Inferior parietal cortex (tissue), 1 donor: Measurements from ENCODE around the gene PGBD1.
A peak's percentile ranks its signal among the peaks of the same experiment; 100 is the strongest.

Source experiments
- DNase-seq: peaks from one replicate; pipeline ENCODE4 v3.0.0-alpha.2; 2016; ENCODE audit errors: extremely low spot score

PGBD1 gene

GRCh38 chr6:28335040-28335563, 53.7 kb downstream of the PGBD1 start:
- DNase-seq = no peak

- DNase-seq = peak; percentile 96
These were observed 54.4 kb downstream of the PGBD1 start, which contains the start of gene ZSCAN31 for GRCh38 chr6:28335564-28336283. Gene ZSCAN31 (minus strand): TSS chr6:28336148. CDS start chr6:28329683, 6,465 bp downstream.

DNA sequence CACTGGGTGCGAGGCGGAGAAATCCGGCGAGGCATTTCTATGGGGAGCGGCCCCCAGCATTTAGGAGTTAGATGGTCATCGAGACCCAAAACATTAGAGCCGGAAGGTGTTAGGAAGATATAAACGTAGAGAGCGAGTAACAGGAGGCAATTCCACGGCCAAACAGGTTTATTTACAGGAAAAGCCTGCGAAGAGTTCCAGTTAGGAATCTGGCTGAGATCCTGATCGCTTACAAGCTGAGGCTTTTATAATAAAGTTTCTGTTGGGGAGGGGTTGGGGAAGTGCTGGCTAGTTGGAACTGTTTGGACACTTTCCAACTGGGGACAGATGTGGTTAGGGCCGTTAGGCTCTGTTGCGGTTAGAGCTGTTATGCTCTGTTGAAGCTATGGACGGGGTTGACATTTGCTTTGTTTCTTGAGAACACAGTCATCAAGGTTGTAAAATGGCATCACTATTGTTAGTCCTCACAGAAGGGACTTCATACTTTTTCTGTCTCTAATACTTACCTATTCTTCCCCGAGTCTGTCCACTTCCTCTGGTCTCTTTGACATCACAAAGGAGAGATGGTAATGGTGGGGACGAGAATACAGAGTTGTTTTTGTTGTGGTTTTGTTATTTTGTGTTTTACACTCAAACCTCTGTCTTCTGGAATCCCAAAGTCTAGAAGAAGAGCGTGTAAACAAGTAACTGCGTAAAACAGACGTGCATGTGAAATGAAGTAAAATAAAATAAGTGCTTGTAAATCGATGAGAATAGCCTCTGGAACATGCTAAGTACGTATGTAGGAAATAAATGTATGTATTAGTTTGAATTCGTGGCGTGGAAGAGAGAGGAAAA, 55.1 kb downstream of the PGBD1 start:
- DNase-seq = peak; percentile 71

DNA sequence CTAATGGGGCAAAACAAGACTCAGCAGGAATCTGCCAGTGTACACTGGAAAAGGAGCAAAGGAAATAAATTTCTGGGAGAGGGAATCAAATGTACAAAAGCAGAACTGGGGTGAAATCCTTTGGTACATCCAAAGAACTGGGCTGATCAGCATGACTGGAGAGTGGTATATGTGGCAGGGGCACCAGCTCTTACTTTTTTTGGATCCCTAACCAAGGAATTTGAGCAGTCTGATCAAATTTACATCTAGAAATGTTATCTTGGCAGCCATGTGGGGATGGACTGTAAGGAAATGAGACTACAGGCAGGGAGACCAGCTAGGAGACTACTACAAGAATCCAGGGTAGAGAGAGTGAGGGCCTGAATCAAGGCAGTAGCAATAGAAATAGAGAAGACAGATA, 55.7 kb downstream of the PGBD1 start:
- no peak for DNase-seq

DNA sequence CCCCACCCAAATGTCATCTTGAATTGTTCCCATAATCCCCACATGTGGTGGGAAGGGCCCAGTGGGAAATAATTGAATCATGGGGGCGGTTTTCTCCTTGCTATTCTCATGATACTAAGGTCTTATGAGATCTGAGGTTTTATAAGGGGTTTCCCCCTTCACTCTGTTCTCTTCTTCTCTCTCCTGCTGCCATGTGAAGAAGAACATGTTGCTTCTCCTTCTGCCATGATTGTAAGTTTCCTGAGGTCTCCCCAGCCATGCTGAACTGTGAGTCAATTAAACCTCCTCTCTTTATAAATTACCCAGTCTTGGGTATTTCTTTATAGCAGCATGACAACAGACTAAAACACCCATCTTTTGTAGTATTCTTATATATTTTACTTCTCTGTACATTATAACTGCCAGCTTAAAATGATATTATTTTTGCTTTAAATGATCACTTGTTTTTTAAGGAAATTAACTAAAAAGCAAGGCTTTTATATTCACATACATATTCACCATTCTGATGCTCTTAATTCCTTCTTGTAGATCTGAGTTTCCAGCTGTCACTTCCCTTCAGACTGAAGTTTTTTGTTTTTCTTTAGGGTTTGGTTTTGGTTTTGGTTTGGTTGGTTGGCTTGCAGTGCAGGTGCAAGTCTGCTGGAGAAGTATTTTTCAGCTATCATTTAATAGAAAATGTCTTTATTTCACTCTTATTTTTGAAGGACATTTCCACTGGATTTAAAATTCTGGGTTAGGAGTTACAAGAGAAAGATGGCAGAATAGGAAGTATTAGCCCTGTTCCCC, 59.1 kb downstream of the PGBD1 start:
- DNase-seq = no peak

DNA sequence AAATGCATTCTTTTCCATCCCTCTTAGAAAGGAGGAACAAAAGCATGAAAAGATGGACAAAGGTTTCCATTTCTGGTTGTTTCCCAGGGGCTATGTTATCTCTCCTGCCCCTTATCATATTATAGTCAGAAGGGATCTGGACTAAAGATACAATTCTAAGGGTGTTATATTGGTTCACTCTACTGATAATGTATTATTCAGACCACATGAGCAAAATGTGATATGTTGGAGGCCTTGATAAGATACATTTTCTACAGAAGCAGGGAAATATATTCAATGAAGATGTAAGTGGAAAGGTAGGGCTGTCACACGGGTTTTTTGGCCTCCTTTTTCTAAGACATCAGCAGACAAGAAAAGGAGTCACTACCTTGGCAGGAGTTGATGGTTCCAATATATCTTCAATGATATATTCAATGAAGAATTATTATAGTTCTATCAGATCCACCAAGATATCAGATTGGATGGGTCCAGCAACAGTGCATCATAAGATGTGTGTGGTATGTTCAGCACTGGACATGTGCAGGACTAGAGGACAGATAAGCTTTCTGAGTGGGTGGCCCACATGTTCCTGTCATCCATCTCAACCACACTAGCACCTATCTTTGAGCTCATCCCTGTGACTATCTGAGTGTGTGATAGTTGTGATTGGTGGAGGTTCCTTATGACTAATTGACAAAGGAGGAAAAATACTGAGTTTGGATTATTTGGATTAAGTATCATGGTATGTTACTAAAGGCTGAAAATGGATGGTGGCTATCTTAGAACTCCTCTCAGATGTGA, 62.7 kb downstream of the PGBD1 start:
- no peak for DNase-seq

GRCh38 chr6:28345201-28345600, 63.8 kb downstream of the PGBD1 start:
- DNase-seq = no peak

GRCh38 chr6:28347119-28347518, 65.7 kb downstream of the PGBD1 start:
- no peak for DNase-seq

GRCh38 chr6:28349344-28349891, 68.0 kb downstream of the PGBD1 start:
- no peak for DNase-seq

GRCh38 chr6:28349892-28350737, 68.7 kb downstream of the PGBD1 start, which contains the start of gene ZKSCAN3:
Gene ZKSCAN3 (plus strand): TSS chr6:28349947. CDS start chr6:28359587, 9,640 bp downstream.
- DNase-seq = peak; percentile 90

DNA sequence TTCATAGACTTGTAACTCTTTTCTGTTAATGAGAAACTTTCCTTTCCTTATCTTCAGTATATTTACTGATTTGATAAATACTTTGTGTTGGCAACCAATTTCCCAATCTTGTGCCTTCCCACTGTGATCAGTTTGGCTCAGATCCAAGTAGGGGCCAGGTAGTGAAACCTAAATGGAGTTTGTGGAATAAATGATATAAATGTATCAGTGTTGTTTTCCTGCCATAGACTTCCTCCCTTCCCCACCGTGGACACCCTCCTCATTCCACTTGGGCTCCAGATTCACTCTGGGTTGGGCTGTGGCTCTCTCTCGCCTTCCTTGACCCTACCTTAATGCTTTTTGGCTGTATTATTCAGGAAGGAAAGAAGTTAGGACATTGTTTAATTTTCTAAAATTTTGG, 69.7 kb downstream of the PGBD1 start:
- no peak for DNase-seq

DNA sequence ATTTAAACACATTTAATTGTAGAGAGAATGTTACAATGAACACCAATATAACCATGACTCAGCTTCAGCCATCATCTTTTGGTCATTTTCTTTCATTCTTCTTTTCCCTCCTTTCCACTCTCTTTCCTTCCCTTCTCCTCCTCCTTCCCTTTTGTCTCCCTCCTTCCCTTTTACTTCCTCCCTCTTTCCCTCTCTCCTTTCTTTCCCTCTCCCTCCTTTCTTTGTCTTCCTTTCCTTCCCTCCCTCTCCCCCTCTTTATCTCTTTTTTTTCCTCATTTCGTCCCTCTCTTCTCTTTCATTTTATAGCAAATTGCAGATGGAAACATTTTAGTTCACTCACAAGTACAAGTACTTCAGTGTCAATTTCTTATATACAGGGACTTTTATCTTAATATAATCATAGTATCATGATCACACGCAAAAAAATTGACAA, 70.1 kb downstream of the PGBD1 start:
- DNase-seq = no peak
